Measurements from ENCODE around the gene EEF2.

EEF2 gene

GRCh38 chr19:3981736-3982681 lies 3.3 kb downstream of the EEF2 start:
- no peak for DNase-seq (ENCODE audit: low read depth)
- no peak for TF ChIP-seq POLR2A (IDR thresholded peaks at IDR 0.05; ENCODE audit: extremely low read depth, insufficient read length)
- no peak for TF ChIP-seq CTCF (IDR thresholded peaks at IDR 0.05; ENCODE audit: low read depth, low read length)
- TF ChIP-seq MAX (IDR thresholded peaks at IDR 0.05; ENCODE audit: low read depth, low read length): no peak
- TF ChIP-seq MYC (IDR thresholded peaks at IDR 0.05; ENCODE audit: low read depth, low read length): no peak
- H3K4me3 ChIP-seq (ENCODE audit: low read depth, low read length): no peak overlapping the region

DNA sequence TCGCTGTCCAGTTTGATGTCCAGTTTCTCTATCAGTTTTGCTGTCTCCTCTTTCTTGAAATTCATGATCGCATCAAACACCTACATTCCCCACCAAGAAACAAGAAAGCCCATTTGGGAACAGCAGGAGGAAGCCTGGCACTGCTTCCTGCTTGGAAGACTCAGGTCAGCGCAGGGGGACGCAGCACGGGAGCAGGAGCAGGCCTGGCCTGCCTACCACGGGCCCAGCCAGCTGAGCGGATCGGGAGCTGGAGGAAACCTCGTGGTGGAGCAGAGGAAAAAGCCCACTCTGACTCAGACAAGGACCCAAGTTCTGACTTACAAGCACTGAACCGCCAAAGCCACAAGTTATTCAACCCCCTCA lies 3.9 kb downstream of the EEF2 start:
- H3K4me3 ChIP-seq (ENCODE audit: low read depth, low read length): no peak overlapping the region
- TF ChIP-seq POLR2A (IDR thresholded peaks at IDR 0.05; ENCODE audit: extremely low read depth, insufficient read length) (no peak), MYC (IDR thresholded peaks at IDR 0.05; ENCODE audit: low read depth, low read length) (no peak)
- DNase-seq (ENCODE audit: low read depth): peak; percentile 10

- no peak for DNase-seq (ENCODE audit: low read depth)
- H3K4me3 ChIP-seq (ENCODE audit: low read depth, low read length): no peak overlapping the region
- no peak for TF ChIP-seq CTCF (IDR thresholded peaks at IDR 0.05; ENCODE audit: low read depth, low read length)
- no peak for TF ChIP-seq MAX (IDR thresholded peaks at IDR 0.05; ENCODE audit: low read depth, low read length)
- no peak for TF ChIP-seq POLR2A (IDR thresholded peaks at IDR 0.05; ENCODE audit: extremely low read depth, insufficient read length)
- TF ChIP-seq MYC (IDR thresholded peaks at IDR 0.05; ENCODE audit: low read depth, low read length): no peak
Measured at GRCh38 chr19:3980353-3981251, 4.7 kb downstream of the EEF2 start.

- no peak overlapping the region for H3K4me3 ChIP-seq (ENCODE audit: low read depth, low read length)
- DNase-seq (ENCODE audit: low read depth): peak; percentile 5
- TF ChIP-seq POLR2A (IDR thresholded peaks at IDR 0.05; ENCODE audit: extremely low read depth, insufficient read length): peak; percentile 22
- TF ChIP-seq MAX (IDR thresholded peaks at IDR 0.05; ENCODE audit: low read depth, low read length): no peak
Measured at GRCh38 chr19:3979674-3980352, 5.5 kb downstream of the EEF2 start.

DNA sequence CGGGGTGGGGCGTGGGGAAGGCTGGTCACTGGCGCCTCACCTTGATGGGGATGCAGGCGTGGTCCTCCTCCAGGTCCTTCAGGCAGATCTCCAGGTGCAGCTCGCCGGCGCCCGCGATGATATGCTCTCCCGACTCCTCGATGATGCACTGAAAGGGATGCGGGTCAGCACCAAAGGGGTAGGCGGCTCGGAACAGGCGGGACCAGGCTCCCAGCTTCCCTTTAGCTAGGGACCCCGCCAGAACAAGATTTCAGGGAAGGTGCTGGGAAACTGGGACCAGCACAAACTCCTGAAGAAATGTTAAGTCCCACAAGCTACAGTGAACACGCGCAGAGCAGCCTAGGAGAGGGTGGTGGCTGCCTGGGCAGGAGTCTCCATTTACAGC lies 6.0 kb downstream of the EEF2 start:
- no peak for TF ChIP-seq CTCF (IDR thresholded peaks at IDR 0.05; ENCODE audit: low read depth, low read length)
- no peak for TF ChIP-seq POLR2A (IDR thresholded peaks at IDR 0.05; ENCODE audit: extremely low read depth, insufficient read length)
- TF ChIP-seq MAX (IDR thresholded peaks at IDR 0.05; ENCODE audit: low read depth, low read length): no peak
- TF ChIP-seq MYC (IDR thresholded peaks at IDR 0.05; ENCODE audit: low read depth, low read length): no peak
- no peak for DNase-seq (ENCODE audit: low read depth)
- no peak overlapping the region for H3K4me3 ChIP-seq (ENCODE audit: low read depth, low read length)

GRCh38 chr19:3978145-3978544 lies 7.1 kb downstream of the EEF2 start:
- no peak for DNase-seq (ENCODE audit: low read depth)
- no peak overlapping the region for H3K4me3 ChIP-seq (ENCODE audit: low read depth, low read length)
- TF ChIP-seq CTCF (IDR thresholded peaks at IDR 0.05; ENCODE audit: low read depth, low read length) (no peak), MYC (IDR thresholded peaks at IDR 0.05; ENCODE audit: low read depth, low read length) (no peak), MAX (IDR thresholded peaks at IDR 0.05; ENCODE audit: low read depth, low read length) (no peak), POLR2A (IDR thresholded peaks at IDR 0.05; ENCODE audit: extremely low read depth, insufficient read length) (no peak)
